Endothelial cell of umbilical vein (primary cell): ENCODE results near the gene NKX2-3. TPM values are rescaled to one million over a fixed set of nuclear protein-coding genes. Genes with fewer than 3 reads are reported as not detected.

ENCODE experiments used
- BruUV-seq: library from RNA; stranded (reverse); fragments of 400-500 nt; replicated peaks from 2 replicates; lab custom pipeline; 2021; lab: Mats Ljungman, UMichigan
- CTCF ChIA-PET: fragments of 300-600, 350-600 bp; sonication (Branson Sonifier 250); formaldehyde crosslinking; loops from one replicate; lab custom pipeline; 2021; ENCODE audit warnings: antibody characterized with exemption, inconsistent platforms; lab: Charles Lee
- POLR2A ChIA-PET: fragments of 300-600, 350-600 bp; sonication (Branson Sonifier 250); formaldehyde crosslinking; loops from one replicate; lab custom pipeline; 2021; ENCODE audit warnings: antibody characterized with exemption, inconsistent platforms; lab: Charles Lee
- DNase-seq: peaks from one replicate; pipeline ENCODE4 v3.0.0-alpha.2; 2011; ENCODE audit warnings: low read depth, low spot score
- FAIRE-seq: peaks from 2 replicates; lab custom pipeline; 2011; peaks lifted over from hg19 to GRCh38; lab: Jason Lieb, UNC
- H2AFZ ChIP-seq: 2 replicates; pipeline ENCODE4 v1.6.0; 2012; ENCODE audit warnings: low read depth, low read length, control low read depth, inconsistent platforms
- H3K27ac ChIP-seq: 2 replicates; pipeline ENCODE4 v1.5.1; 2011; ENCODE audit warnings: low read depth, mild to moderate bottlenecking, control low read depth, low read length, moderate library complexity; ENCODE audit not compliant: insufficient read depth
- H3K27me3 ChIP-seq, 2 experiments: 2 replicates each; pipeline versions ENCODE4 v1.6.0 to v1.6.1; 2011; ENCODE audit warnings: low read length in 2 of 2, mixed read lengths in 1 of 2; ENCODE audit not compliant: control insufficient read depth in 2 of 2, insufficient read depth in 2 of 2
- H3K36me3 ChIP-seq, 2 experiments: 2 replicates in 1 of 2; 3 replicates in 1 of 2; pipeline ENCODE4 v1.5.1; 2011; ENCODE audit warnings: low read length in 2 of 2, mild to moderate bottlenecking in 1 of 2, moderate library complexity in 1 of 2; ENCODE audit not compliant: control insufficient read depth in 2 of 2, insufficient read depth in 2 of 2; ENCODE audit errors: extremely low read depth in 1 of 2
- H3K4me1 ChIP-seq: 3 replicates; pipeline ENCODE4 v1.5.1; 2011; ENCODE audit warnings: mild to moderate bottlenecking, low read length; ENCODE audit not compliant: control insufficient read depth, insufficient read depth; ENCODE audit errors: extremely low read depth
- H3K4me2 ChIP-seq: 2 replicates; pipeline ENCODE4 v1.6.1; 2011; ENCODE audit warnings: low read length, control low read depth, mixed read lengths; ENCODE audit not compliant: insufficient read depth
- H3K4me3 ChIP-seq, 3 experiments: fragments of 200-600 bp in 1 of 3; sonication (generic), shearing (Covaris generic) in 1 of 3; replicated peaks in 1 of 3; 2 replicates each; pipeline ENCODE4 v1.5.1; 2011 to 2016; ENCODE audit warnings: control low read depth in 3 of 3, low read length in 3 of 3, mild to moderate bottlenecking in 2 of 3, inconsistent platforms in 1 of 3, low read depth in 1 of 3, moderate library complexity in 1 of 3; ENCODE audit not compliant: insufficient read depth in 1 of 3
- H3K79me2 ChIP-seq: 2 replicates; pipeline ENCODE4 v1.6.0; 2012; ENCODE audit warnings: low read length, inconsistent platforms; ENCODE audit not compliant: control insufficient read depth, insufficient read depth
- H3K9ac ChIP-seq: replicated peaks from 2 replicates; pipeline ENCODE3; 2011; ENCODE audit warnings: low read length, control low read depth; ENCODE audit not compliant: insufficient read depth; ENCODE audit errors: extremely low read depth
- H3K9me1 ChIP-seq: replicated peaks from 3 replicates; pipeline ENCODE4 v1.6.0; 2011; ENCODE audit warnings: mild to moderate bottlenecking, low read length; ENCODE audit not compliant: control insufficient read depth, insufficient read depth; ENCODE audit errors: extremely low read depth
- H3K9me3 ChIP-seq: replicated peaks from 2 replicates; pipeline ENCODE4 v1.5.1; 2012; ENCODE audit warnings: low read length, inconsistent platforms; ENCODE audit not compliant: control insufficient read depth, insufficient read depth
- H4K20me1 ChIP-seq: replicated peaks from 2 replicates; pipeline ENCODE3; 2011; ENCODE audit warnings: mild to moderate bottlenecking, low read length; ENCODE audit not compliant: control insufficient read depth, insufficient read depth; ENCODE audit errors: extremely low read depth
- CTCF ChIP-seq, 2 donors: IDR thresholded peaks; 1 replicate in 1 of 2; 2 replicates in 1 of 2; pipeline ENCODE4 v1.5.1; 2011; ENCODE audit warnings: low read length in 2 of 2, mild to moderate bottlenecking in 2 of 2, moderate library complexity in 2 of 2, control low read depth in 1 of 2, inconsistent platforms in 1 of 2, low read depth in 1 of 2; ENCODE audit not compliant: insufficient read depth in 1 of 2; ENCODE audit errors: extremely low read depth in 1 of 2
- EZH2 ChIP-seq: IDR thresholded peaks from 2 replicates; pipeline ENCODE4 v1.6.1; 2012; ENCODE audit warnings: borderline replicate concordance, low read depth, mild to moderate bottlenecking, moderate library complexity, low read length, inconsistent platforms; ENCODE audit not compliant: severe bottlenecking
- FOS ChIP-seq: IDR thresholded peaks from 2 replicates; pipeline ENCODE4 v1.6.1; 2011; ENCODE audit warnings: mild to moderate bottlenecking, low read length, moderate library complexity, borderline replicate concordance; ENCODE audit not compliant: insufficient read depth
- POLR2A ChIP-seq: IDR thresholded peaks from 2 replicates; pipeline ENCODE4 v1.6.1; 2012; ENCODE audit warnings: low read depth, mild to moderate bottlenecking, control low read depth, low read length
- dilution Hi-C: fragments of 300-500 bp; cut with MboI; formaldehyde crosslinking; loops from one replicate; pipeline ENCODE4 v1.15.0; 2019; ENCODE audit warnings: low sequenced_read_pairs; ENCODE audit not compliant: extremely low pct_ligation_motif_present
- intact Hi-C: fragments of 100-400 bp; cut with micrococcal nuclease; formaldehyde crosslinking; loops from one replicate; pipeline ENCODE4 v1.10.0; 2022
- polyA plus RNA-seq, 4 experiments: library from polyadenylated mRNA; depleted of rRNA in 3 of 4; stranded (reverse) in 3 of 4; unstranded in 1 of 4; fragments of >200 nt; gene quantifications; 2 replicates each; pipeline versions ENCODE4 v1.2.1 to v1.2.3, GENCODE V29; 2011 to 2012; ENCODE audit warnings: missing spikeins in 1 of 4
- total RNA-seq: library from RNA; stranded (reverse); gene quantifications from 2 replicates; pipeline ENCODE4 v1.2.3, GENCODE V29; 2021
- TF ChIP-seq, protein P1 (sequence below): IDR thresholded peaks from 2 replicates; pipeline ENCODE4 v1.6.1; 2011; ENCODE audit not compliant: insufficient read depth, insufficient read length

NKX2-3 gene
- total and polyA plus RNA-seq, 2 donors (not counting 3 experiments of a cell fraction or from before 2014, with no cell fraction given) = not detected

DNA sequence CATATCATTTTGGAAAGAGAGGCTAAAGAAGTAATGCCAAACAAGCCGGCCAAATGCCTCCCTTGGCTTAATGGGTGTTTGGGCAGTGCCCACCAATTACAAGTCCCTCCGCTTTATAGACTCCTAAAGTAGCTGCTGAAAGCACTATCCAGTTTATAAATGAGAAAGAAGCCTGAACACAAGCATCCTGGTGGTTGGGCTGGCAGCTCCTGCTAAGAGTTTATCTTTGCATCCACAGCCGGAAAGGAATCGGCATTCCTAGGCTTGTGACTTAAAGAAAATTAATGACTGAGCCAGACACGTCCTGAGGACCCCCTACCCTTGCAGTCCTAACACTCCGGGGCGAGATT is 13.1 kb upstream of the NKX2-3 start:
- dilution Hi-C loops = no loop called here
- ChIA-PET CTCF (no interaction called here), POLR2A (no interaction called here)
- H3K9me1 ChIP-seq = no peaks in the 10 kb centered on the region
- no peaks in the 10 kb centered on the region for H3K79me2 ChIP-seq
- no peak overlapping the region for H3K27ac ChIP-seq
- DNase-seq (no peak), FAIRE-seq (no peak)
- H3K36me3 ChIP-seq = no peaks in the 10 kb centered on the region
- no peaks in the 10 kb centered on the region for H4K20me1 ChIP-seq
- no peaks in the 10 kb centered on the region for H3K4me1 ChIP-seq
- no peaks in the 10 kb centered on the region for H3K9me3 ChIP-seq
- no peak overlapping the region for H2AFZ ChIP-seq
- H3K4me3 ChIP-seq = no peak overlapping the region
- TF ChIP-seq CTCF (IDR thresholded peaks at IDR 0.05; ENCODE audit: extremely low read depth in 1 of 2, insufficient read depth in 1 of 2, low read depth in 1 of 2, low read length in 2 of 2) (no peak), FOS (no peak), POLR2A (no peak), EZH2 (no peak)
- H3K9ac ChIP-seq = no peak overlapping the region
- H3K4me2 ChIP-seq = no peak overlapping the region
- BruUV-seq = no TSS peak
- intact Hi-C loops = no loop called here
- H3K27me3 ChIP-seq = peaks cover 69 to 79% of the 10 kb centered on the region in 2 experiments

GRCh38 chr10:99520040-99520846 is 12.5 kb upstream of the NKX2-3 start:
- POLR2A ChIA-PET = no interaction called here
- no peak overlapping the region for H2AFZ ChIP-seq
- peaks cover 74 to 80% of the 10 kb centered on the region in 2 experiments for H3K27me3 ChIP-seq
- dilution Hi-C loops (no loop called here), intact Hi-C loops (no loop called here)
- H3K36me3 ChIP-seq = no peaks in the 10 kb centered on the region
- no TSS peak for BruUV-seq
- DNase-seq = no peak
- CTCF ChIA-PET = interaction anchor here (1.4 kb wide), 1 partner anchor 84 kb away, joined by 5 read pairs; no protein-coding TSS in a partner anchor
- no peak overlapping the region for H3K4me2 ChIP-seq
- no peaks in the 10 kb centered on the region for H4K20me1 ChIP-seq
- no peak overlapping the region for H3K4me3 ChIP-seq
- H3K79me2 ChIP-seq = no peaks in the 10 kb centered on the region
- H3K9me1 ChIP-seq = no peaks in the 10 kb centered on the region
- no peak overlapping the region for H3K27ac ChIP-seq
- TF ChIP-seq EZH2 (peak; percentile 87), FOS (no peak)
- TF ChIP-seq, protein P1, sequence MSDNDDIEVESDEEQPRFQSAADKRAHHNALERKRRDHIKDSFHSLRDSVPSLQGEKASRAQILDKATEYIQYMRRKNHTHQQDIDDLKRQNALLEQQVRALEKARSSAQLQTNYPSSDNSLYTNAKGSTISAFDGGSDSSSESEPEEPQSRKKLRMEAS = no peak
- H3K9ac ChIP-seq = no peak overlapping the region
- FAIRE-seq = no peak
- no peaks in the 10 kb centered on the region for H3K4me1 ChIP-seq
- no peaks in the 10 kb centered on the region for H3K9me3 ChIP-seq
